ENCODE data around the gene OXSR1.

DNA sequence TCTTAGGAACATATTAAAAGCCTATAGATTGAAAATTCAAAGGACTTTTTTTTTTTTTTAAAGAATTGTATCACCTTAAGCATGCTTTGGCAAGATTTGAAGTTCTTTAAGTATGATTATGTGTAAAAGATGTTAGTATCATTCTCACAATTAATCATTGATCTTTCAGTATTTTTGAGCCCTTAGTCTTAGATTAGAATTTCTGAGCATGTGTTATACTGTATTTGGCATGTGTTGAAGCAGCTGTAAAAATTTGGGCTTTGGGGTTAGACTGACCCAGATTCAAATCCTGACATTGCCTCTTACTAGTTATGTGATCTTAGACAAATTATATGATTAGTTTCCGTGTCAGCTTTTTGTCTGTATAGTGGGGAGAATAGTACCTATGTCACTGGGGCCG is 6.3 kb downstream of the OXSR1 start:
- TF ChIP-seq, protein P1, sequence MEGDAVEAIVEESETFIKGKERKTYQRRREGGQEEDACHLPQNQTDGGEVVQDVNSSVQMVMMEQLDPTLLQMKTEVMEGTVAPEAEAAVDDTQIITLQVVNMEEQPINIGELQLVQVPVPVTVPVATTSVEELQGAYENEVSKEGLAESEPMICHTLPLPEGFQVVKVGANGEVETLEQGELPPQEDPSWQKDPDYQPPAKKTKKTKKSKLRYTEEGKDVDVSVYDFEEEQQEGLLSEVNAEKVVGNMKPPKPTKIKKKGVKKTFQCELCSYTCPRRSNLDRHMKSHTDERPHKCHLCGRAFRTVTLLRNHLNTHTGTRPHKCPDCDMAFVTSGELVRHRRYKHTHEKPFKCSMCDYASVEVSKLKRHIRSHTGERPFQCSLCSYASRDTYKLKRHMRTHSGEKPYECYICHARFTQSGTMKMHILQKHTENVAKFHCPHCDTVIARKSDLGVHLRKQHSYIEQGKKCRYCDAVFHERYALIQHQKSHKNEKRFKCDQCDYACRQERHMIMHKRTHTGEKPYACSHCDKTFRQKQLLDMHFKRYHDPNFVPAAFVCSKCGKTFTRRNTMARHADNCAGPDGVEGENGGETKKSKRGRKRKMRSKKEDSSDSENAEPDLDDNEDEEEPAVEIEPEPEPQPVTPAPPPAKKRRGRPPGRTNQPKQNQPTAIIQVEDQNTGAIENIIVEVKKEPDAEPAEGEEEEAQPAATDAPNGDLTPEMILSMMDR (IDR thresholded peaks at IDR 0.05): no peak
- TF ChIP-seq EP300 (IDR thresholded peaks at IDR 0.05): no peak
- TF ChIP-seq POLR2A (IDR thresholded peaks at IDR 0.05): no peak
